Stimulated activated CD4-positive, alpha-beta T cell treated with anti-CD3 and anti-CD28 coated beads, Interleukin-12 subunit alpha, Interleukin-12 subunit beta, amount 100 ng/mL, for 4 hours (primary cell): ENCODE data around the gene ZMPSTE24.

ENCODE experiments used
- DNase-seq: peaks from one replicate; pipeline ENCODE4 v3.0.0-alpha.2; 2020

Gene ZMPSTE24

GRCh38 chr1:40265298-40265697, 7.3 kb downstream of the ZMPSTE24 start:
- DNase-seq, result no peak

GRCh38 chr1:40265919-40266318, 7.9 kb downstream of the ZMPSTE24 start:
- DNase-seq, result no peak

GRCh38 chr1:40266786-40267535, 8.9 kb downstream of the ZMPSTE24 start:
- DNase-seq, result no peak

GRCh38 chr1:40267767-40268187, 9.7 kb downstream of the ZMPSTE24 start:
- no peak for DNase-seq

- no peak for DNase-seq
Measured at GRCh38 chr1:40268211-40268610, 10.2 kb downstream of the ZMPSTE24 start.

- no peak for DNase-seq
Measured at GRCh38 chr1:40270152-40270834, 12.3 kb downstream of the ZMPSTE24 start.

- DNase-seq, result no peak
Measured at GRCh38 chr1:40272653-40273213, 14.7 kb downstream of the ZMPSTE24 start.

GRCh38 chr1:40273547-40274166, 15.6 kb downstream of the ZMPSTE24 start:
- DNase-seq, result no peak

GRCh38 chr1:40274331-40274730, 16.3 kb downstream of the ZMPSTE24 start:
- DNase-seq, result no peak

- DNase-seq, result no peak
Measured at GRCh38 chr1:40276122-40276521, 18.1 kb downstream of the ZMPSTE24 start.

GRCh38 chr1:40281853-40282252, 23.8 kb downstream of the ZMPSTE24 start:
- no peak for DNase-seq

- DNase-seq, result no peak
Measured at GRCh38 chr1:40291293-40291692, 33.3 kb downstream of the ZMPSTE24 start.

GRCh38 chr1:40299366-40300248, 41.6 kb downstream of the ZMPSTE24 start:
- no peak for DNase-seq

- no peak for DNase-seq
Measured at GRCh38 chr1:40300249-40300567, 42.2 kb downstream of the ZMPSTE24 start.

- no peak for DNase-seq
Measured at GRCh38 chr1:40300651-40301050, 42.6 kb downstream of the ZMPSTE24 start.

GRCh38 chr1:40301066-40301465, 43.0 kb downstream of the ZMPSTE24 start:
- no peak for DNase-seq

GRCh38 chr1:40301541-40302299, 43.7 kb downstream of the ZMPSTE24 start:
- DNase-seq, result no peak

GRCh38 chr1:40302475-40302874, 44.4 kb downstream of the ZMPSTE24 start:
- DNase-seq, result no peak

GRCh38 chr1:40303051-40303771, 45.2 kb downstream of the ZMPSTE24 start:
- no peak for DNase-seq

- no peak for DNase-seq
Measured at GRCh38 chr1:40303790-40304189, 45.8 kb downstream of the ZMPSTE24 start.

- no peak for DNase-seq
Measured at GRCh38 chr1:40305451-40305850, 47.4 kb downstream of the ZMPSTE24 start.
